Stomach (tissue), 4 donors: ENCODE results near the gene ANGEL2.

Experiments used
- CTCF ChIP-seq, 7 experiments: fragments of 450-650 bp in 4 of 7; fragments of 200-600 bp in 3 of 7; sonication (generic) in 3 of 7; IDR thresholded peaks; one replicate each; pipeline ENCODE4 v1.5.1; 2016 to 2019; ENCODE audit warnings: antibody characterized with exemption in 7 of 7, control low read depth in 2 of 7, mild to moderate bottlenecking in 1 of 7
- POLR2A ChIP-seq, 4 donors: fragments of 450-650 bp; IDR thresholded peaks; one replicate each; pipeline ENCODE4 v1.6.1; 2016; ENCODE audit warnings: antibody characterized with exemption in 4 of 4, control low read depth in 2 of 4, mild to moderate bottlenecking in 1 of 4, moderate library complexity in 1 of 4
- POLR2AphosphoS5 ChIP-seq, 3 donors: sonication (generic); formaldehyde crosslinking; IDR thresholded peaks; one replicate each; pipeline ENCODE4 v1.6.1; 2016; ENCODE audit warnings: antibody characterized with exemption in 3 of 3

GRCh38 chr1:213017447-213018273 lies 2.0 kb upstream of the ANGEL2 start:
- TF ChIP-seq CTCF (IDR thresholded peaks at IDR 0.05) (no peak), POLR2AphosphoS5 (IDR thresholded peaks at IDR 0.05) (no peak), POLR2A (IDR thresholded peaks at IDR 0.05) (no peak)
